ENCODE measurements around the gene MARK4. TPM values are rescaled to one million over a fixed set of nuclear protein-coding genes. Genes with fewer than 3 reads are reported as not detected.

MARK4 gene
- total RNA-seq, 1 experiment from 2014 or later, result 44.0 TPM

DNA sequence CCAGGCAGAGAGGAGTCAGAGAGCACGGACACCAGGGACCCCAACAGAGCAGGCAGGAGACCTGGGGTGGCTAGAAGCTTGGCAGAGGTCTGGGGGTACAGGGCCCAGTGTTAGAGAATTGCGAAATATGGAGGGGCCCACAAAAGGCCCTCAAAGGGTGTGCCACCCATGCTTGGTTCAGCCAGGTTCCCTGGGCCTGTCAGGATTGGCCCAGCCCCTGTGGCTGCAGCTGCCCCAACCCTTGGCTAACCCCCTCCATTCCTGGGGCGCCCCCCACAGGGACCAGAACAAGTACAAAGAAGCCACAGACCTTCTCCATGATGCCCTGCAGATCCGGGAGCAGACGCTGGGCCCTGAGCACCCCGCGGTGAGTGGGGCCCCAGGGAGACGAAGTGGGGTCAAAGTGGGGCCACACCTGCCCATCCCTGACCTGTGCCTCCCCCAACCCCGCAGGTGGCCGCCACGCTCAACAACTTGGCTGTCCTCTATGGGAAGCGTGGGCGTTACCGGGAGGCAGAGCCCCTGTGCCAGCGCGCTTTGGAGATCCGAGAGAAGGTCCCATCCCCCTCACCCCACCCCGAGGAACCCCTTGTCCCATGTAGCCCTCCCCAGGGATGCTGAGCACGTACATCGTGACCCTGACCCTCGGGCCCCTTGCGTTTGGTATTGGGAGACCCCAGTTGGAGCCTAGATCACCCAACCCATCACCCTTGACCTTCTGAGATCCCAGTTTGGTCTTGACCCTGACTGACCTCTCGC, 97.5 kb downstream of the MARK4 start:
- H3K36me3 ChIP-seq (ENCODE audit: insufficient read depth, low read length, poor library complexity, severe bottlenecking), result peaks cover 11% of the 10 kb centered on the region
- no peak for DNase-seq (ENCODE audit: low spot score)
- H3K27ac ChIP-seq (ENCODE audit: low read depth, low read length, poor library complexity, severe bottlenecking), result no peak overlapping the region
- no TSS peak for BruUV-seq (replicated peaks)
- H3K4me3 ChIP-seq (ENCODE audit: low read depth, low read length, poor library complexity, severe bottlenecking), result no peak overlapping the region
- POLR2A ChIA-PET (ENCODE audit: low non-redundant PET), result no interaction called here
- CTCF ChIA-PET, result no interaction called here
- TF ChIP-seq, protein P1, sequence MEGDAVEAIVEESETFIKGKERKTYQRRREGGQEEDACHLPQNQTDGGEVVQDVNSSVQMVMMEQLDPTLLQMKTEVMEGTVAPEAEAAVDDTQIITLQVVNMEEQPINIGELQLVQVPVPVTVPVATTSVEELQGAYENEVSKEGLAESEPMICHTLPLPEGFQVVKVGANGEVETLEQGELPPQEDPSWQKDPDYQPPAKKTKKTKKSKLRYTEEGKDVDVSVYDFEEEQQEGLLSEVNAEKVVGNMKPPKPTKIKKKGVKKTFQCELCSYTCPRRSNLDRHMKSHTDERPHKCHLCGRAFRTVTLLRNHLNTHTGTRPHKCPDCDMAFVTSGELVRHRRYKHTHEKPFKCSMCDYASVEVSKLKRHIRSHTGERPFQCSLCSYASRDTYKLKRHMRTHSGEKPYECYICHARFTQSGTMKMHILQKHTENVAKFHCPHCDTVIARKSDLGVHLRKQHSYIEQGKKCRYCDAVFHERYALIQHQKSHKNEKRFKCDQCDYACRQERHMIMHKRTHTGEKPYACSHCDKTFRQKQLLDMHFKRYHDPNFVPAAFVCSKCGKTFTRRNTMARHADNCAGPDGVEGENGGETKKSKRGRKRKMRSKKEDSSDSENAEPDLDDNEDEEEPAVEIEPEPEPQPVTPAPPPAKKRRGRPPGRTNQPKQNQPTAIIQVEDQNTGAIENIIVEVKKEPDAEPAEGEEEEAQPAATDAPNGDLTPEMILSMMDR (conservative IDR thresholded peaks at IDR 0.05; ENCODE audit: low read depth, low read length), result no peak
- no peaks in the 10 kb centered on the region for H3K9me3 ChIP-seq (ENCODE audit: low read depth, low read length, poor library complexity, severe bottlenecking)
- intact Hi-C loops (cut with micrococcal nuclease; ENCODE audit: unreplicated experiment), result no loop called here
- H3K27me3 ChIP-seq (replicated peaks; ENCODE audit: insufficient read depth, low read depth, low read length, poor library complexity), result no peaks in the 10 kb centered on the region
- H3K4me1 ChIP-seq (ENCODE audit: insufficient read depth, low read length, poor library complexity, severe bottlenecking), result no peaks in the 10 kb centered on the region

DNA sequence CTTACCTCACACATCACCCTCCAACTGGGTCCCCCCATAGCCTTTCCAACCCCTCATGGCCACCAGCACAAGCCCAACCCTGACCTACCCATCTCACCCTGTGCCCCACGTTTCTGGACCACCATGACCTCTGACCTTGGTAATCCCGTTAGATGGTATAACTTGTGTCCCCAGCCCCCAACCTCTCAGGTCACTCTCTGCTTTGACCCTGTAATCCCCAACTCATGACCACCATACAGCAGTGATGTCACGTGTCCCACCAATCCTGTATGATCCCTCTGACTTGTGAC, 98.0 kb downstream of the MARK4 start:
- Histone ChIP-seq H3K9me3 (ENCODE audit: low read depth, low read length, poor library complexity, severe bottlenecking) (no peaks in the 10 kb centered on the region), H3K4me3 (ENCODE audit: low read depth, low read length, poor library complexity, severe bottlenecking) (no peak overlapping the region), H3K27me3 (replicated peaks; ENCODE audit: insufficient read depth, low read depth, low read length, poor library complexity) (no peaks in the 10 kb centered on the region), H3K4me1 (ENCODE audit: insufficient read depth, low read length, poor library complexity, severe bottlenecking) (no peaks in the 10 kb centered on the region), H3K27ac (ENCODE audit: low read depth, low read length, poor library complexity, severe bottlenecking) (no peak overlapping the region), H3K36me3 (ENCODE audit: insufficient read depth, low read length, poor library complexity, severe bottlenecking) (peaks cover 16% of the 10 kb centered on the region)
- ChIA-PET POLR2A (ENCODE audit: low non-redundant PET) (no interaction called here), CTCF (no interaction called here)
- intact Hi-C loops (cut with micrococcal nuclease; ENCODE audit: unreplicated experiment), result no loop called here
- DNase-seq (ENCODE audit: low spot score), result no peak
- no peak for TF ChIP-seq EZH2 (IDR thresholded peaks at IDR 0.05; ENCODE audit: borderline replicate concordance, low read depth, low read length, poor library complexity, severe bottlenecking)
- TF ChIP-seq, protein P1 (conservative IDR thresholded peaks at IDR 0.05; ENCODE audit: low read depth, low read length), result no peak
- BruUV-seq (replicated peaks), result no TSS peak

DNA sequence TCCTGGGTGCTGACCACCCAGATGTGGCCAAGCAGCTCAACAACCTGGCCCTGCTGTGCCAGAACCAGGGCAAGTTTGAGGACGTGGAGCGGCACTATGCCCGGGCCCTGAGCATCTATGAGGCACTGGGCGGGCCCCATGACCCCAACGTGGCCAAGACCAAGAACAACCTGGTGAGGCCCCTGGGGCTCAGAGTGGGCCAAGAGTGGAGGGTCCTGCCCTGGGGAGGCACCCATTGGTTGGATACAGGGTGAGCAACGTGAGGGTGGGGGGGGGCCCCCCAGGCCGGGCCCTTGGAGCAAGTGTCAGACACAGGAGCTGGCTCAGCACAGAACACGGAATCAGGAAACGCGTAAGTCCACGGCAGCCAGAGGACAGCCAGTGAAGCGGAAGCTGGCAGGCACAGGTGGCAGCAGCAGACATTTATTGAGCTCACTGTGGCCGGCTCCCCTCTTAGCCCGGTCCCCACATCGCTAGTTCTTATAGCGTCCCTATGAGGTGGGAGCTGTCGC, 98.4 kb downstream of the MARK4 start:
- no peaks in the 10 kb centered on the region for H3K9me3 ChIP-seq (ENCODE audit: low read depth, low read length, poor library complexity, severe bottlenecking)
- H3K27me3 ChIP-seq (replicated peaks; ENCODE audit: insufficient read depth, low read depth, low read length, poor library complexity), result no peaks in the 10 kb centered on the region
- BruUV-seq (replicated peaks), result no TSS peak
- no peak for DNase-seq (ENCODE audit: low spot score)
- H3K27ac ChIP-seq (ENCODE audit: low read depth, low read length, poor library complexity, severe bottlenecking), result no peak overlapping the region
- H3K36me3 ChIP-seq (ENCODE audit: insufficient read depth, low read length, poor library complexity, severe bottlenecking), result peaks cover 20% of the 10 kb centered on the region
- ChIA-PET POLR2A (ENCODE audit: low non-redundant PET) (no interaction called here), CTCF (no interaction called here)
- intact Hi-C loops (cut with micrococcal nuclease; ENCODE audit: unreplicated experiment), result no loop called here
- TF ChIP-seq, protein P1 (conservative IDR thresholded peaks at IDR 0.05; ENCODE audit: low read depth, low read length), result no peak
- no peak for TF ChIP-seq EZH2 (IDR thresholded peaks at IDR 0.05; ENCODE audit: borderline replicate concordance, low read depth, low read length, poor library complexity, severe bottlenecking)
- H3K4me1 ChIP-seq (ENCODE audit: insufficient read depth, low read length, poor library complexity, severe bottlenecking), result no peaks in the 10 kb centered on the region
- no peak overlapping the region for H3K4me3 ChIP-seq (ENCODE audit: low read depth, low read length, poor library complexity, severe bottlenecking)
